Measurements from ENCODE around the gene C5. TPM values are rescaled to one million over a fixed set of nuclear protein-coding genes. Genes with fewer than 3 reads are reported as not detected.

The C5 gene
- total RNA-seq, 2 experiments from 2014 or later = 0.99 to 1.6 TPM

- H3K4me1 Mint-ChIP-seq (ENCODE audit: low read depth) = peaks cover 73% of the 10 kb centered on the region
- no peaks in the 10 kb centered on the region for H3K9me3 Mint-ChIP-seq
- peak overlapping the region; percentile 92 for H3K4me3 Mint-ChIP-seq
- no peaks in the 10 kb centered on the region for H3K27me3 Mint-ChIP-seq (ENCODE audit: low read depth)
- intact Hi-C loops (cut with micrococcal nuclease) = no loop called here
- H3K27ac Mint-ChIP-seq = peak overlapping the region; percentile 99
- CTCF ChIA-PET = interaction anchor here (0.6 to 1.8 kb wide), 3 partner anchors 11 to 60 kb away, joined by 3 to 6 read pairs (median 3); no protein-coding TSS in a partner anchor
- H3K36me3 Mint-ChIP-seq (ENCODE audit: low read depth) = peaks cover 34% of the 10 kb centered on the region
- DNase-seq = peak; percentile 85
These were observed 121.4 kb downstream of the C5 start for GRCh38 chr9:120928483-120929228.

GRCh38 chr9:120928015-120928482 is 122.0 kb downstream of the C5 start:
- intact Hi-C loops (cut with micrococcal nuclease) = no loop called here
- H3K36me3 Mint-ChIP-seq (ENCODE audit: low read depth) = peaks cover 40% of the 10 kb centered on the region
- H3K4me3 Mint-ChIP-seq = peak overlapping the region; percentile 92
- no peaks in the 10 kb centered on the region for H3K9me3 Mint-ChIP-seq
- DNase-seq = peak; percentile 78
- CTCF ChIA-PET = interaction anchor here (0.6 to 2.8 kb wide), 3 partner anchors 8 to 36 kb away, joined by 5 to 11 read pairs (median 5); no protein-coding TSS in a partner anchor
- peaks cover 73% of the 10 kb centered on the region for H3K4me1 Mint-ChIP-seq (ENCODE audit: low read depth)
- H3K27me3 Mint-ChIP-seq (ENCODE audit: low read depth) = no peaks in the 10 kb centered on the region
- H3K27ac Mint-ChIP-seq = peak overlapping the region; percentile 98

- no peak for DNase-seq
- no peaks in the 10 kb centered on the region for H3K27me3 Mint-ChIP-seq (ENCODE audit: low read depth)
These were observed 122.6 kb downstream of the C5 start for GRCh38 chr9:120927269-120928014.

GRCh38 chr9:120926397-120926928 is 123.6 kb downstream of the C5 start, which contains the start of gene TRAF1:
TRAF1 (minus strand) TSS chr9:120926796; CDS start chr9:120926075, 721 bp downstream.
- Mint-ChIP-seq H3K4me3 (peak within 1 kb of the TSS; percentile 92), H3K27me3 (ENCODE audit: low read depth) (no peaks in the 10 kb centered on the region)

More at GRCh38 chr9:120927269-120928014, 122.6 kb downstream of the C5 start:
- Mint-ChIP-seq H3K27ac (peak overlapping the region; percentile 98), H3K4me1 (ENCODE audit: low read depth) (peaks cover 72% of the 10 kb centered on the region), H3K9me3 (no peaks in the 10 kb centered on the region), H3K4me3 (peak overlapping the region; percentile 92), H3K36me3 (ENCODE audit: low read depth) (peaks cover 46% of the 10 kb centered on the region)
- intact Hi-C loops (cut with micrococcal nuclease) = loop anchor here (2.0 kb wide), 1 partner anchor 147 kb away; the partner anchor contains the start of gene CNTRL
- CTCF ChIA-PET = interaction anchor here (0.6 to 2.8 kb wide), 3 partner anchors 9 to 36 kb away, joined by 5 to 11 read pairs (median 5); no protein-coding TSS in a partner anchor

GRCh38 chr9:120925535-120926396 is 124.3 kb downstream of the C5 start:
- H3K4me1 Mint-ChIP-seq (ENCODE audit: low read depth) = peaks cover 74% of the 10 kb centered on the region
- no peaks in the 10 kb centered on the region for H3K27me3 Mint-ChIP-seq (ENCODE audit: low read depth)
- DNase-seq = peak; percentile 97
- CTCF ChIA-PET = interaction anchor here (0.5 to 2.8 kb wide), 8 partner anchors 9 to 57 kb away, joined by 3 to 11 read pairs (median 6); no protein-coding TSS in a partner anchor
- intact Hi-C loops (cut with micrococcal nuclease) = loop anchor here (1.0 to 2.0 kb wide), 8 partner anchors 9 to 149 kb away; partner anchors contain the start of gene CNTRL
- peak overlapping the region; percentile 98 for H3K27ac Mint-ChIP-seq
- H3K4me3 Mint-ChIP-seq = peak overlapping the region; percentile 92
- peaks cover 61% of the 10 kb centered on the region for H3K36me3 Mint-ChIP-seq (ENCODE audit: low read depth)
- H3K9me3 Mint-ChIP-seq = no peaks in the 10 kb centered on the region

More at GRCh38 chr9:120926397-120926928, 123.6 kb downstream of the C5 start, which contains the start of gene TRAF1:
- DNase-seq = peak; percentile 44
- Mint-ChIP-seq H3K9me3 (no peaks in the 10 kb centered on the region), H3K27ac (peak within 1 kb of the TSS; percentile 98), H3K4me1 (ENCODE audit: low read depth) (peaks cover 73% of the 10 kb centered on the region), H3K36me3 (ENCODE audit: low read depth) (peaks cover 56% of the 10 kb centered on the region)
- intact Hi-C loops (cut with micrococcal nuclease) = loop anchor here (1.0 to 2.0 kb wide), 8 partner anchors 10 to 148 kb away; partner anchors contain the start of gene CNTRL
- CTCF ChIA-PET = interaction anchor here (0.8 to 2.8 kb wide), 3 partner anchors 10 to 33 kb away, joined by 5 to 11 read pairs (median 7); no protein-coding TSS in a partner anchor

DNA sequence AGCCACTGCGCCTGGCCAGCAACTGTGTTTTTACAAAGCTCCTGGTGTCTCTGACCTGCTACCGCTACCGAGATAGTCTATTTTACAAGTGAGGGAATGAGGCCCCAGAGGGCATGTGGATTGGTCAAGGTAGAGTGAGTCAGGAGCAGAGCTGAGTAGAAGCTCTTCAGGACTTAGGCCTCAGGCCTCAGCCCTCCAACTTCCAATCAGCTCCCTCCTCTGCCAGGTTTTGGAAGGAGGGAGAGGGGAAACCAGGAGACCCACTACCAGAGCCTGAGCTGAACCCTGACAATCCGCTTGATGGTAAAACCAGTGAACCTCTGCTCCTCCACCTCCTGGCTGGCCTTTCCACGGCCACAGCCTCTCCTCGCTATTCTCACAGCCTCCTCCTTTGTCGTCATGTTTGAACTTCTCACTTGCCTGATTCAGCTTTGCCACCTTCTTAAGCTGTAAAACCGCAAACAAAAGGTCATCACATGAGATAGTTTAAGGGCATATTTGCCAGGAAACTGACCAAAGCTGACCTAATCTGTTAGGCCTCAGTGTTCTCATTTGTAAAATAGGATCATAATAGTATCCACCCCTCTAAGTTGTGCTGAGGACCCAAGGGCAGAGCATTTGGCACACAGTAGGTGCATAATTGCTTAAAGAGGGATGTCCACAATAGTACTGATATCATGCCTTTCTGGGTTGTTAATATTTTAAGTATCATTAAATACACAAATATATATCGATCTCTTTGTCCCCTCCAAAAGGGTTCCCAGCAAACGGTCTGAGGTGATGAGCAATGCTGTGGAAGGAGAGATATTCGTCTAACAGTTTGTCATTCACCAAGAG is 125.2 kb downstream of the C5 start:
- Mint-ChIP-seq H3K4me1 (ENCODE audit: low read depth) (peaks cover 75% of the 10 kb centered on the region), H3K4me3 (peak overlapping the region; percentile 92), H3K36me3 (ENCODE audit: low read depth) (peaks cover 70% of the 10 kb centered on the region), H3K27me3 (ENCODE audit: low read depth) (no peaks in the 10 kb centered on the region), H3K27ac (peak overlapping the region; percentile 98), H3K9me3 (no peaks in the 10 kb centered on the region)
- intact Hi-C loops (cut with micrococcal nuclease) = no loop called here
- CTCF ChIA-PET = interaction anchor here (0.9 to 2.1 kb wide), 9 partner anchors 9 to 56 kb away, joined by 3 to 7 read pairs (median 3); no protein-coding TSS in a partner anchor
- DNase-seq = no peak

DNA sequence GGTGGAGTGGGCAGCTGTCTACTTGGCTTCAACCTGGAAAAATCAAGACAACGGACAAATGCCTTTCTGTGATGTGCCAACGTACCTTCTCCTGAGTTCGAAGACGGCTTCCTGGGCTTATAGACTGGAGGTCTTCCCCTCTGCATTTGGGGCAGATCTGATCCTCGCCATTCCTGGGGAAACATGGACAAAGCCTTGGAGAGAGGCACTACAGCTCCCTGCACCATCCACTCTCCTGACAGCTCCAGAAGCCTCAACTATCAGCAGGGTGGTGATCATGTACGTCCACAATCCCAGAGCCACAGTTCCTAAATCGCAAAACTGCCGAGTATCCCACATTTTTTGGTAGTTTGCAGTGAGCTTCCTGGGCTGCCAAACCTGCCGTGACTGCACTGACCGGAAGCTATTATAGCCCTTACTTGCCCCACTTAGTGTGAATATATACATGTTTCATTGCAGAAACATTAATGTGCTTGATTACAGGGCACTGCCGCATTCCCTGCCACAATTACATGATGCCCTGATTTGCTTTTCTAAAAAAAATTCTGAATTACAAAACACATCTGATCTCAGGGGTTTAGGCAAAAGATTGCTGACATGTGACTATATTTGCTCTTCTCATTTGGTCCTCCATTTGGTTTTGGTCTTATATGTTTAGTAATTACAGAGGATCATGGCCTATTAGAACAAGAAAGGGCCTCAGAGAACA is 126.3 kb downstream of the C5 start:
- no peak for DNase-seq
- intact Hi-C loops (cut with micrococcal nuclease) = no loop called here
- no peaks in the 10 kb centered on the region for H3K27me3 Mint-ChIP-seq (ENCODE audit: low read depth)
- CTCF ChIA-PET = interaction anchor here (0.5 to 3.1 kb wide), 9 partner anchors 11 to 168 kb away, joined by 3 to 9 read pairs (median 3); no protein-coding TSS in a partner anchor
- H3K36me3 Mint-ChIP-seq (ENCODE audit: low read depth) = peaks cover 79% of the 10 kb centered on the region
- peak overlapping the region; percentile 92 for H3K4me3 Mint-ChIP-seq
- no peaks in the 10 kb centered on the region for H3K9me3 Mint-ChIP-seq
- H3K4me1 Mint-ChIP-seq (ENCODE audit: low read depth) = peaks cover 79% of the 10 kb centered on the region
- H3K27ac Mint-ChIP-seq = peak overlapping the region; percentile 98

DNA sequence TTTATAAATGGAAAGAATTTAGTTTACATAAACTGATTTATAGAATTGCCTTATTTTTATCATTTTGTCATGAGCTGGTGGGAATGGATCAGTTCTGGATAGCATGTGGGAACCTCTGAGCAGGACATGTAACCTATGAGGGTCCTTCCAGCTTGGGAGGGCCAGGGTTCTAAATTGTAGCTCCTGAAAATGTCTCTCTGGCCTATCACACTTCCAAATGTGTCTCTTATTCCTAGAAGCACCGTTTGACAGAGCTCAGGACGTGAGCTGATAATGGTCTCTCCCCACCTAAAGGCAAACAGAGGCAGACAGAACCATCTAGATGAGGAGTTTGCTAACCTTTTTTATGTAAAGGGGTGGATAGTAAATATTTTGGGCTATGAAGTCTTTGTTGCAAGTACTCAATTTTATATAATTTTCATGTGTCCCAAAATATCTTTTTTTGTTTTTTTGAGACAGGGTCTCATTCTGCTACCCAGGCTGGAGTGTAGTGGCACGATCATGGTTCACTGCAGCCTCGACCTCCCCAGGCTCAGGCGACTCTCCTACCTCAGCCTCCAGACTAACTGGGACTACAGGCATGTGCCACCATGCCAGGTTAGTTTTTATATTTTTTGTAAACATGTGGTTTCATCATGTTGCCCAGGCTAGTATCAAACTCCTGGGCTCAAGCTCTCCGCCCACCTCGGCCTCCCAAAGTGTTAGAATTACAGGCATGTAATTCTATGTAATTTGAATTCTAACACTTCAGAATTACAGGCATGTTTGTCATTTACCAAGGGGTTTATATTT is 127.5 kb downstream of the C5 start:
- Mint-ChIP-seq H3K27ac (peak overlapping the region; percentile 98), H3K4me3 (peak overlapping the region; percentile 92), H3K36me3 (ENCODE audit: low read depth) (peaks cover 88% of the 10 kb centered on the region), H3K4me1 (ENCODE audit: low read depth) (peaks cover 80% of the 10 kb centered on the region), H3K9me3 (no peaks in the 10 kb centered on the region), H3K27me3 (ENCODE audit: low read depth) (no peaks in the 10 kb centered on the region)
- intact Hi-C loops (cut with micrococcal nuclease) = no loop called here
- CTCF ChIA-PET = interaction anchor here (0.6 to 3.1 kb wide), 7 partner anchors 9 to 484 kb away, joined by 3 to 9 read pairs (median 3); no protein-coding TSS in a partner anchor
- DNase-seq = peak; percentile 2

DNA sequence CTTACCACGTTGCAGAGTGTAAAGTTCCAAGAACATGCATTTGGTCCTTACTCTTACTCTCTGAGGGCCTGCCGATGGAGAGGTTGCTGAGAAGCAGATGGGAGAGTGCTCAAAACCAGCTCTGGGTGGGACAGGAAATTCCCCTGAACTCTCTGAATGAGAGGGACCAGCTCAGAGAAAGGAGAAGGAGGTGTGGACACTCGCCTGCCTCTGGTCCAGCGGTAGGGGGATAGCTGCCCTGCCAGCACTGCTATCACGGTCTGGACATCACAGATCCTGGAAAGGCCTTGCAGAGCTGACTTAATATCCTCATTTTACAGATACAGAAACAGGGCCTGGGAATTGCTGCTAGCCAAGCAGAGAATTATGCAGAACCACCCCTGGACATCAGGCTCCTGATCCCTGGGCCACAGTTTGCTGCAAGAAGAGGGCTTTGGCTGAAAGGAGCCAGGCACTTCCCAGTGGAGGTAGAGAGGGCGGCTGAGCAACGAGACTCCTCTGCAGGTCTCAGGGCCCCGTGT is 128.4 kb downstream of the C5 start:
- H3K27ac Mint-ChIP-seq = peak overlapping the region; percentile 98
- intact Hi-C loops (cut with micrococcal nuclease) = no loop called here
- H3K36me3 Mint-ChIP-seq (ENCODE audit: low read depth) = peaks cover 97% of the 10 kb centered on the region
- H3K9me3 Mint-ChIP-seq = no peaks in the 10 kb centered on the region
- H3K4me3 Mint-ChIP-seq = peak overlapping the region; percentile 92
- CTCF ChIA-PET = interaction anchor here (1.0 to 3.1 kb wide), 3 partner anchors 9 to 138 kb away, joined by 3 to 9 read pairs (median 6); no protein-coding TSS in a partner anchor
- no peaks in the 10 kb centered on the region for H3K27me3 Mint-ChIP-seq (ENCODE audit: low read depth)
- H3K4me1 Mint-ChIP-seq (ENCODE audit: low read depth) = peaks cover 80% of the 10 kb centered on the region
- peak; percentile 37 for DNase-seq
